IMR-90 (cell line): ENCODE results near the gene NCOA3.

ENCODE experiments used
- CHD1 ChIP-seq: IDR thresholded peaks from 2 replicates; pipeline ENCODE4 v1.6.1; 2012; ENCODE audit warnings: low read depth, low read length, improper control_type of control experiment
- CTCF ChIP-seq: conservative IDR thresholded peaks from 2 replicates; pipeline ENCODE4 v1.5.1; 2012; ENCODE audit warnings: mild to moderate bottlenecking, low read depth, low read length, improper control_type of control experiment
- POLR2A ChIP-seq: IDR thresholded peaks from 2 replicates; pipeline ENCODE4 v1.6.1; 2012; ENCODE audit warnings: mild to moderate bottlenecking, low read depth, low read length
- RCOR1 ChIP-seq: IDR thresholded peaks from 2 replicates; pipeline ENCODE4 v1.6.1; 2012; ENCODE audit warnings: mild to moderate bottlenecking, low read length, improper control_type of control experiment; ENCODE audit not compliant: insufficient replicate concordance
- USF2 ChIP-seq: fragments of 150-350 bp; IDR thresholded peaks from 2 replicates; pipeline ENCODE4 v1.6.1; 2017; ENCODE audit warnings: mild to moderate bottlenecking, antibody characterized with exemption, low read length, low read depth

GRCh38 chr20:47484303-47484702 is 17.4 kb upstream of the NCOA3 start:
- no peak for TF ChIP-seq CTCF
- TF ChIP-seq POLR2A: no peak
- TF ChIP-seq USF2: no peak
- TF ChIP-seq RCOR1: no peak
- no peak for TF ChIP-seq CHD1
